Endothelial cell of umbilical vein (primary cell): ENCODE data around the gene CNTN5.

ENCODE experiments used
- EZH2 ChIP-seq: IDR thresholded peaks from 2 replicates; pipeline ENCODE4 v1.6.1; 2012; ENCODE audit warnings: borderline replicate concordance, low read depth, mild to moderate bottlenecking, moderate library complexity, low read length, inconsistent platforms; ENCODE audit not compliant: severe bottlenecking
- POLR2A ChIP-seq: IDR thresholded peaks from 2 replicates; pipeline ENCODE4 v1.6.1; 2012; ENCODE audit warnings: low read depth, mild to moderate bottlenecking, control low read depth, low read length

DNA sequence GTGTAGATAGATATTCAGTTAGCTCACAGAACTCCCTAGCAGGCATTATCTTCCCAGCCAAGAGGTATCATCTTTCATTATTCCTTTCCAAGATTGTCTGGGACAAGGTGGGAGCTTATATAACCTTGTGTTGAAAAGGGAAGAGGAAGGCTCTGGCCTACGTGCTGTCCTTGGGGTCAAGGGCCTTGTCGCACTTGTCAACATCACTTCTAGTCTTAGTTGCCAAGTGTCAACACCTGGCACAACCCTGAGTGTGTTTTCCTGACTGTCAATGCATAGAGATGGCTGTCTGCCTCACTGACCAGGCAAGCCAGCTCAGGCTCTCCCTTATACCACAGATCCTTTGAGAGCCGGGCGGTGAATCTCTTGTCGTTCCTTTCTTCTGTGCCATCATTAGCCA, 331.9 kb downstream of the CNTN5 start:
- TF ChIP-seq POLR2A, result no peak
- TF ChIP-seq EZH2, result no peak
